Activated naive CD8-positive, alpha-beta T cell treated with anti-CD3 and anti-CD28 coated beads, Interleukin-2, amount 10 ng/mL, durations not matched to agents 7 days and 5 days (primary cell): Measurements from ENCODE around the gene CD163. TPM values are rescaled to one million over a fixed set of nuclear protein-coding genes. Genes with fewer than 3 reads are reported as not detected.
"Not testable (repeated sequence)": the region's sequence is repeated elsewhere in the genome, so short reads cannot be mapped to it uniquely, and the experiment has no call there.

Experiments used
- ATAC-seq: fragments of 150-1000 bp; cut with Tn5 transposase; one replicate; pipeline ENCODE4 v1.10.0; 2021; ENCODE audit warnings: low read depth, moderate library complexity
- POLR2A ChIA-PET: fragments of 350-600 bp; sonication (Branson Sonifier 250); formaldehyde crosslinking; loops from one replicate; lab custom pipeline; 2021; ENCODE audit warnings: antibody characterized with exemption; lab: Charles Lee
- DNase-seq: peaks from one replicate; pipeline ENCODE4 v3.0.0; 2021
- H3K27ac Mint-ChIP-seq: one replicate; pipeline ENCODE4 v1.8.0; 2022; ENCODE audit warnings: mild to moderate bottlenecking, mixed read lengths
- H3K27me3 Mint-ChIP-seq: one replicate; pipeline ENCODE4 v1.8.0; 2022; ENCODE audit warnings: mild to moderate bottlenecking, moderate library complexity, mixed read lengths
- H3K36me3 Mint-ChIP-seq: one replicate; pipeline ENCODE4 v1.8.0; 2021; ENCODE audit warnings: mild to moderate bottlenecking, mixed read lengths
- H3K4me1 Mint-ChIP-seq: one replicate; pipeline ENCODE4 v1.8.0; 2021; ENCODE audit warnings: mixed read lengths
- H3K4me3 Mint-ChIP-seq: one replicate; pipeline ENCODE4 v1.8.0; 2022; ENCODE audit warnings: mild to moderate bottlenecking, moderate library complexity, mixed read lengths
- H3K9me3 Mint-ChIP-seq: one replicate; pipeline ENCODE4 v1.8.0; 2021; ENCODE audit warnings: mixed read lengths
- total RNA-seq, 2 experiments: library from RNA; stranded (reverse); gene quantifications; one replicate each; pipeline ENCODE4 v1.2.3, GENCODE V29; 2021

Gene CD163
- total RNA-seq, 2 experiments from 2014 or later = 4.4 to 5.3 TPM

DNA sequence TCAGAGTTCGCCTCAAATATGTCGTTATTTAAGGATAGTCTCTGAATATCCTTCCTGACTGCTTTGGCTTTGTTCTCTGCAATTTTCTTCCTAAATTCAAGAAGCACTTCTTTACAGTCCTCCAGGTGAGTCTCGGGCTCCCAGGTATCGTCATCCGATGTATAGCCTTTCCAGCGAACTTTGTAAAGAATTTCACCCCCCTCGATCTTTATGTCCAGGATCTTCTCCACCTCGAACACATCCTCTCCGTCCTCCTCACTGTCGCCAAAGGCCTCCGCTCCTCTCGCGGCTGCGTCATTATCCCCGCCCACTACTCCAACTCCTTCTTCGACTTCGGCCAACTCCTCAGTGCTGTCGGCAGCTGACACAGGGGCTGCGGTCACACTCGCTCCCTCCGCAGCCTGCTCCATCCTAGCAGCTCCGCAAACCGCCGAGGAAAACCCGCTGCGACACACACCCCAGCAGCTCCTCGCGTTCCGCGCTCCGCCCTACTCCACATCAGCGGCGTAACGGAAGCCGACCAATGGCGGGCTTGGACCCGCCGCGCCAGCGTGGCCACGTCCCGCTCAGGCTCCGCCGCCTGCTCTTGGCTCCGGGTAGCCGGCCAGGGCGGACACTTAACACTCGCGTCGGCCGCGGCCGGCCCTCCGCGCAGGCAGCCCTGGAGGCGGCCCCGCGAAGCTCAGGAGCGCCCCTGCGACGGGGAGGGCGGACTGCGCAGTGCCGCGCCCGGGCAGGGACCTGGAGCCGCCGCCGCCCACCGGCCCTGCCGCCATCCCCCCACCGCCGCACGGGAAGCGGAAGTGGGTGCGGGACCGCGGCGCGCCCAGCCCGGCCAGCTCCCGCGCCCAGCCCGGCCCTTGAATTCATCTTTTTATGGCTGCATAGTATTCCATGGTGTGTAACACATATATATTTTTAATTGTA lies 63.7 kb downstream of the CD163 start:
- Mint-ChIP-seq H3K4me3 (no peak overlapping the region), H3K27ac (no peak overlapping the region), H3K4me1 (no peaks in the 10 kb centered on the region), H3K36me3 (no peaks in the 10 kb centered on the region), H3K9me3 (no peaks in the 10 kb centered on the region), H3K27me3 (peaks cover 42% of the 10 kb centered on the region)
- POLR2A ChIA-PET = no interaction called here
- peak; percentile 70 for ATAC-seq
- peak; percentile 53 for DNase-seq

DNA sequence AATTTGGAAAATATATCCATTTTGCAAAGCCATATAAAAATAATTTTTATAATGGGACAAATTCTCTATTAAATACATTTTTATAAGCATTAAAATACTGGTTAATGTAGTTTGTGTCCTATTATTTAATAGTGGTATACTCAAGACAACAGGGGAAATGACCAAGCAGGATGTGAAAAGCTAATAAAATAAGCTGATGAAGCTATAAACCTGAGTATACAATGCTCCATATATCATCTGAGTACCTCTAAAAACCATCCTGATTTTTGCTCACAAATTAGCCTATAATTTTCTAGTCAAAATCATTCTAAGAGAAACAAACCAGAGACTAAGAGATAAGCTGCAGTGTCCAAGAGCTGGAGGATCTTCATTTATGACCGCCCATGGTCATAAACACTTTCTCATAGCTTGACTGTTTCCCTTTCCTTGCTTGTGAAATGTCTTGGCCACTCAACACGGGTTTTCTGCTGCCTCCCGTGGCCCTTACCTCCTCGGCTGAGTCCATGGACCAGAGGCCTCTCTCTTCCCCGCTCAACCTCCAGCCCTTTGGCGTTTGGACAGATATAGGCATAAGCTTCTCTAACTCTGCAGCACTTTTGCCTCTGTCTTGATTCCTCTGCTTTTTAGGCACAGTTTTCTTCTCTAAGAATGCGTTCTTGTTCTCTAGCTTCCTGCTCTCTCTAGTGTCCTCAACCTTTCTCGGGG lies 65.1 kb downstream of the CD163 start:
- ATAC-seq, H3K4me1 Mint-ChIP-seq, H3K36me3 Mint-ChIP-seq, DNase-seq, H3K27ac Mint-ChIP-seq, H3K9me3 Mint-ChIP-seq, H3K4me3 Mint-ChIP-seq, POLR2A ChIA-PET: not testable (repeated sequence)
- peaks cover 37% of the 10 kb centered on the region for H3K27me3 Mint-ChIP-seq

DNA sequence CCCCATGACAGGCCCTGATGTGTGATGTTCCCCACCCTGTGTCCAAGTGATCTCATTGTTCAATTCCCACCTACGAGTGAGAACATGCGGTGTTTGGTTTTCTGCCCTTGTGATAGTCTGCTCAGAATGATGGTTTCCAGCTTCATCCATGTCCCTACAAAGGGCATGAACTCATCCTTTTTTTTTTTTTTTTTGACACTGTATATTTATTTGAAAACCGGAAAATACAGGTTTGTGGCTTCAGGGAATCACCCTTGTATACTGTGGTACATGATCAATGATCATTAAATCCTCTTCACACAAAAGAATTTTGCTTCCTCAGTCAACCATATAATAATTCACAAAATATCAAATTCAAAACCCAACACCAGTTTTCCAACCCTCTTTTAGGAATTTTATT lies 66.1 kb downstream of the CD163 start:
- H3K4me1 Mint-ChIP-seq, DNase-seq, H3K9me3 Mint-ChIP-seq, H3K27ac Mint-ChIP-seq, POLR2A ChIA-PET, H3K4me3 Mint-ChIP-seq, ATAC-seq, H3K36me3 Mint-ChIP-seq: not testable (repeated sequence)
- H3K27me3 Mint-ChIP-seq = peaks cover 32% of the 10 kb centered on the region

DNA sequence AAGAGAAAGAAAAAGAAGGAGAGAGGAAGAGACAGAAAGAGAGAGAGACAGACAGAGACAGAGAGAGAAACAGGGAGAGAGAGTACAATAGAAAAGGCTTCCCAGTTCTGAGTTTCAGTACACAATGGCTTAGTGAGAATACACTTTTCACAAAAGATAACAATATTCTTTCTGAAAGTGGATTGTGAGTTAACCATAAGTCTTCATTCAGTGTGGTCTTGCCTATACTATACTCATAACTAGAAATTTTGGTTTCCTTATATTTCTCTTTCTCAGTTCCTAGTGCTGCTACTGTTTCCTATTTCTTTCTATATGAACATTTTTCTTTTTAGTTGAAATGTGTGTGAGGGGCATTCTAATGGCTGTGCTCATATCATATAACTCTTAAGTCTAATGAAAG lies 68.9 kb downstream of the CD163 start:
- DNase-seq = no peak

DNA sequence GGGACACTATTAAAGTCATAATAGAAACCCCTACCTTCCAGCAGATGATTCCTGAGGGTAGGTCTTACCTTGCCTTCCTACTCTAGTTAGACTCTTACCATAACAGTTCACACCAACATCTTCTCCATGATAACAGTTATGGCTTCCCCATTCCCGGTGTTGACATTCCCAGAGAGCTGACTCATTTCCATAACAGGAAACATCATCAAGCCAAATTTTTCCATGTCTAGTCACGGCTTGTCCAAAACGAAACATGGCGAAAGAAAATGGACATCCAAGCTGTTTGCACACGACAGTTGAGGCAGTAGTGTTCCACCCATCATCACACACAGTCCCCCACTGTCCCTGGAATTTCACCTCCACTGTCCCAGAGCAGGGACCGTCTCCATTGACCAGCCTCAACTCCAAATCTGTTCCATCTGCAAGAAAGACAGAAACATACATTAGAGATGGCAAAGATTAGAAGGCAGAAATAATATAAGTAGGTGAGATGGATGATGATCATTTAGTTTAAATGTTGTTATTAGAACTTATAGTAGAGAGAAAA lies 70.2 kb downstream of the CD163 start:
- H3K9me3 Mint-ChIP-seq = no peaks in the 10 kb centered on the region
- no peak overlapping the region for H3K4me3 Mint-ChIP-seq
- ATAC-seq (no peak), DNase-seq (no peak)
- no peaks in the 10 kb centered on the region for H3K4me1 Mint-ChIP-seq
- peaks cover 19% of the 10 kb centered on the region for H3K27me3 Mint-ChIP-seq
- no peak overlapping the region for H3K27ac Mint-ChIP-seq
- no peaks in the 10 kb centered on the region for H3K36me3 Mint-ChIP-seq
- POLR2A ChIA-PET = no interaction called here

More for the DNA sequence above, 68.9 kb downstream of the CD163 start:
- no peak overlapping the region for H3K4me3 Mint-ChIP-seq
- no peak overlapping the region for H3K27ac Mint-ChIP-seq
- no peaks in the 10 kb centered on the region for H3K4me1 Mint-ChIP-seq
- ATAC-seq = no peak
- POLR2A ChIA-PET = no interaction called here
- no peaks in the 10 kb centered on the region for H3K36me3 Mint-ChIP-seq
- H3K27me3 Mint-ChIP-seq = peaks cover 24% of the 10 kb centered on the region
- H3K9me3 Mint-ChIP-seq = no peaks in the 10 kb centered on the region

DNA sequence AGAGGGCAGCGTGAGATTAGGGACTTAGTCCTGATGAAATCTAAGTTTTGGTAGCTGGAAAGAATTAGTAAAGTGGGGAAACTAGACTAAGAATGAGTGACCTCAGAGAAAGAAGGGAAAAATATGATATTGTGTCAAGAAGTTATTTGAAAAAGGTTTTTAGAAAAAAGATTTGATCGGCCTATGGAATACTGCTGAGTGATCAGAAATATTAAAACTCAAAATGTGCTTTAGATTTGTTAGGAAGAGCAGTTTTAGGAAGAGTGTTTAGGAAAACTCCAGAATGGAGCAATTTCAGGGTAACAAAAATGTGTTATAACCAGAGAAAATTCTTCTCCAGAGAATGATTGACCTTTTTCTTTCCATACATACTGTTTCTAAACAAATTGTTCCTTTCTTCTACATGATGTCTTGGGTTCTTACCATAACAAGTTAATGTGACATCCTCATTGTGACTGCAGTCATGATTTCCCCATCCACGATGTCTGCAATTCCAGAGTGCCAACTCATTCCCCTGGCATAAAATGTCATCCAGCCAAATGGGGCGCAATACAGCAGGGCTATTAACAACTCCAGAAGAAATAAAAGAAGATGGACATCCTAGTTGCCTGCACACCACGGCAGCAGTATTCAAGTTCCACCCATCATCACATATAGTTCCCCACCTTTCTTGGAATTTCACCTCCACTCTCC lies 71.4 kb downstream of the CD163 start:
- no peak overlapping the region for H3K4me3 Mint-ChIP-seq
- POLR2A ChIA-PET = no interaction called here

More for the DNA sequence above, 71.4 kb downstream of the CD163 start:
- no peak overlapping the region for H3K27ac Mint-ChIP-seq
- H3K27me3 Mint-ChIP-seq = peaks cover 15% of the 10 kb centered on the region
- no peak for DNase-seq
- H3K36me3 Mint-ChIP-seq = no peaks in the 10 kb centered on the region
- no peak for ATAC-seq
- H3K4me1 Mint-ChIP-seq = no peaks in the 10 kb centered on the region
- no peaks in the 10 kb centered on the region for H3K9me3 Mint-ChIP-seq

Other genes with a start within 250 kb of the CD163 start
- not detected for gene ACSM4, start 199.7 kb downstream of the CD163 start, total RNA-seq
- gene CD163L1, start 59.6 kb downstream of the CD163 start, total RNA-seq = 1 to 10 TPM in 1 of 2 experiments, under 1 TPM in 1; 0.97 to 1.2 TPM
- not detected for gene APOBEC1, start 162.1 kb upstream of the CD163 start, total RNA-seq
- not detected for gene GDF3, start 192.0 kb upstream of the CD163 start, total RNA-seq
- not detected for gene DPPA3, start 207.7 kb upstream of the CD163 start, total RNA-seq
- not detected for gene CLEC4C, start 243.6 kb upstream of the CD163 start, total RNA-seq